GM18873 (cell line): Measurements from ENCODE around the gene NOL12.
"Not testable (repeated sequence)": the region's sequence is repeated elsewhere in the genome, so short reads cannot be mapped to it uniquely, and the experiment has no call there.

Experiments
- ATAC-seq: cut with Tn5 transposase; IDR thresholded peaks from one replicate; pipeline ENCODE4 v1.9.1; 2021; ENCODE audit warnings: mild to moderate bottlenecking, moderate library complexity, moderate number of reproducible peaks; ENCODE audit not compliant: unreplicated experiment, low FRiP score

Gene NOL12

DNA sequence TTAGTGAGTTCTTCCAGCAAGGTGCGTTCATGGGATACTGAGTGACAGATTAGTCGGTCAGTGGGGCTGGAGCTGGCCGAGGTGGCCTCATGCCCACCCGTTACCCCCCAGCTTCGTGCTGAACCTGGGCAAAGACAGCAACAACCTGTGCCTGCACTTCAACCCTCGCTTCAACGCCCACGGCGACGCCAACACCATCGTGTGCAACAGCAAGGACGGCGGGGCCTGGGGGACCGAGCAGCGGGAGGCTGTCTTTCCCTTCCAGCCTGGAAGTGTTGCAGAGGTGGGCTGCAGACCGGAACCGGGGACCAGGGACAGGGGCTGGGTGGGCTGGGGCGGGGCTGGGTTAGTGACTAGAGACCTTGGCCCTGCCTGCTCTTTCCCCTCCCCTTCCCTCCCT is 7.8 kb upstream of the NOL12 start:
- ATAC-seq, result no peak

- ATAC-seq, result no peak
Observed at GRCh38 chr22:37679670-37680069, 6.5 kb upstream of the NOL12 start.

DNA sequence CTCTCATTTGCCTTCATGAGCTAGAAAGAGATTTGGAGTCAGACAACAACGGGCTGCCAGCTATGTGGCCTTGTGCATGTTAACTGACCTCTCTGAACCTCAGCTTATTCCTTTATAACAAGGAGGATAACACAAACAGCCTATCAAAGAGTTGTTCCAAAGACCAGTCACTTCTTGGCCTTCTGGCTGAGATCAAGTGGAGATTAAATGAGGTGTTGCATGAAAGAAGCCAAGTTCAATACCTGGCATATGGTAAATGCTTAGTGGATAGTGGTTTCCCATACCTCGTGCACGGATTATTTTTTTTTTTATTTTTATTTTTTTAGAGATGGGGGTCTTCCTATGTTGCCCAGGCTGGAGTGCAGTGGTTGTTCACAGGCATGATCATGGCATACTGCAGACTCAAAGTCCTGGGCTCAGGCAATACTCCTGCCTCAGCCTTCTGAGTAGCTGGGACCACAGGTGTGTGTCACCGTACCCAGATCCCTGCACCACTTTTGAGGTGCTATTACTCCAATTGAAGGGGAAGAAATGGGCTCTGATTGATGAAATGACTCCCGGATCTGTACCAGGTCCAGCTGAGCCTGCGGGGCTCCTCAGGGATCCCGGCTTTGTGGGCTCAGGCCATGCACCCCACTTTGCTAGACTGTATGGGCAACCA is 5.8 kb upstream of the NOL12 start:
- ATAC-seq, result no peak

- ATAC-seq, result no peak
Observed at GRCh38 chr22:37681001-37681424, 5.1 kb upstream of the NOL12 start.

GRCh38 chr22:37681556-37682049 is 4.5 kb upstream of the NOL12 start:
- ATAC-seq, result no peak

GRCh38 chr22:37684803-37685615 is 1.1 kb upstream of the NOL12 start:
- no peak for ATAC-seq

- no peak for ATAC-seq
Observed at GRCh38 chr22:37690407-37690806, 4.3 kb downstream of the NOL12 start.

GRCh38 chr22:37690901-37691504 is 4.9 kb downstream of the NOL12 start:
- ATAC-seq, result no peak

- ATAC-seq, result no peak
Observed at GRCh38 chr22:37692627-37693285, 6.6 kb downstream of the NOL12 start.

GRCh38 chr22:37694131-37694530 is 8.0 kb downstream of the NOL12 start:
- not testable (repeated sequence) for ATAC-seq

GRCh38 chr22:37696260-37696656 is 10.1 kb downstream of the NOL12 start:
- not testable (repeated sequence) for ATAC-seq

DNA sequence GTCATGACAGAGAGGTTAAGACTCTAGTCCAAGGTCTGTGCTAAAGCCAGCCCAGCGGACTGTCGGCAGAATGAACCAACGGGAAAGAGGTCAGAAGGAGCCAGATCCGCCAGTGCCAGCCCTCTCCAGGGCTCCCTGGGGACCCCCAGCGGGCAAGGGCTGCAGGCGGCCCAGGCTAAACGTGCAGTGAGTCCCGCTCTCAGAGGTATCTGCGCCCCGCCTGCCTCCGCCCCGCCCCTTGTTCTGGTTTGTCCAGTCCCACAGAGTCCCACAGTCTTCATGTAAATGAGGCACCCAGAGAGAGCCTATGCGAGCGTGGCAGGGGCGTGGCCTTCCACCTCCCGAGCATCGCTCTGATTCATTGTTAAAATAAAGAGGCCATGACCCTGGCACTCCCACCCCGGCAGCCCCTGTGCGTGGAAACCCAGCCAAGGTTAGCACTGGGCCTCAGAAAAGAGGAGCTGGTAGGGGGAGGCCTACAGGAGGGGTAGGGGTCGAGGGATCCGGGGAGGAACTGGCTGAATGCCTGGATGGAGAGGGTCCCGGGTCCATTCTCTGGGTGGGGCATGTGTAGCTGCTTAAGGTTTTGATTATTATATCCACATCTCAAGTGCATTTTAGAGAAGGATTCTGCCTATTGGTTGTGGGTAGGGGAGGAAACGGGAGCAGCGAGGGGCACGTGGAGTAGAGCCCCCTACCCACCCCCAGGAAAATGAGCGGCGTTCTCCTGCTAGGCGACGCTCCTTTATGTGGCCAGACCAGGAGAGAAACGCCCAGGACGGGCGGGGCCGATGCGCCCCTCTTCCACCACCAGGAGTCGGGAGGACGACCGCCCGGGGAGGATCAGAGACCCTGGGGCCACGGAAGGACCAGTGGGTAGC is 10.8 kb downstream of the NOL12 start, which contains the start of gene TRIOBP:
Gene TRIOBP, plus strand, starts transcription at position 392 of the 881 bp plus-strand sequence. CDS start 4,318 bp downstream, outside the sequence.
- ATAC-seq, result peak; percentile 83

- no peak for ATAC-seq
Observed at GRCh38 chr22:37697538-37697835, 11.3 kb downstream of the NOL12 start.

DNA sequence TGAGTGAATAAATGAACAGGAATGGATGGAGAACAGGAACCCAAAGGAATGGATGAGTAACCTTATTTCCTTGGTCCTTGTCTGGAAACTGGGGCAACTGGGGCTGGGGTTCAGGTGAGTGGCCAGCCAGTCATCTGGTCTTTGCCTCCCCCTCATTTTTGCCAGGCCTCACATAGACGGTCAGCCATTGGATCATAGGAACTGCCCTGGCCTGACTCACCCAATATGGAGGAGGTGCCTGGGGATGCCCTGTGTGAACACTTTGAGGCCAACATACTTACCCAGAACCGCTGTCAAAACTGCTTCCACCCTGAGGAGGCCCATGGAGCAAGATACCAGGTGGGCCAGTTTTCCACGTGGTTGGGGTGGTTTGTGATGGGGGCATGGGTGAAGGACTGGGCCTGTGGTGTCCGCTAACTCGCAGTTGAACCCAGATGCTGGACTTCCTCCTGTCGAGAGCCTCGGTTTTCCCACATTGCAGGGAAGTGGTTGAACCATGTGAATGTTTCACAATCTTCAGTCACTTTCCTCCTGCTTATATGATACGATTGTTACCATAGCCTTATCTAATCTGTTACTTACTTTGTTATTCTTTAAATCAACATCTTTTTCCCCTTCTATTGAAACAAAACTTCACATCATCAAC is 15.1 kb downstream of the NOL12 start:
- no peak for ATAC-seq

GRCh38 chr22:37703906-37704305 is 17.8 kb downstream of the NOL12 start:
- ATAC-seq, result no peak

DNA sequence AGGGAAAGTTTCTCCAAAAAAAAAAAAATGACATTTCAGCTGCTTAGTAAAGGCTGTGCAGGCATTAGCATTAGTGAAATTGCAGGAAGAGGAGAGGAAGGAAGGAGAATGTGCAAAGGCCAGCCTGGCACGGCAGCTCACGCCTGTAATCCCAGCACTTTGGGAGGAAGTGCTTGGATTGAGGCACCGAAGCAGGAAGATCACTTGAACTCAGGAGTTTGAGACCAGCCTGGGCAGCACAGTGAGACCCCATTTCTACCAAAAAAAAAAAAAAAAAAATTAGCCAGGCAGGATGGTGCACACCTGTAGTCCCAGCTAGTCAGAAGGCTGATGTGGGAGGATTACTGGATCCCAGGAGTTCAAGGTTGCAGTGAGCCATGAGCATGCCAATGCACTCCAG is 18.5 kb downstream of the NOL12 start:
- no peak for ATAC-seq

DNA sequence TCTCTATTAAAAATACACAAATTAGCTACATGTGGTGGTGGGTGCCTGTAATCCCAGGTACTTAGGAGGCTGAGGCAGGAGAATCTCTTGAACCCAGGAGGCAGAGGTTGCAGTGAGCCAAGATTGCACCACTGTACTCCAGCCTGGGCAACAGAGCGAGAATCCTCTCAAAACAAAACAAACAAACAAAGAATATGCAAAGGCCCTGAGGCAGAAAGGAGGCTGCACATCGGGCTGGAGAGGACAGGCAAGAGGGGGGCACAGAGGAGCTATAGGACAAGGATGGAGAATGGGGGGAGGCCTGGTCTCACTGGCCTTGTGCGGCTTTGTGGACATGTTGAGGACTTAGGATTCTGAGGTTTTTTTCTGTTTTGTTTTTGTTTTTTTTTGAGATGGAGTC is 19.1 kb downstream of the NOL12 start:
- ATAC-seq, result no peak

- ATAC-seq, result no peak
Observed at GRCh38 chr22:37708580-37709444, 22.7 kb downstream of the NOL12 start.

- no peak for ATAC-seq
Observed at GRCh38 chr22:37709445-37709765, 23.3 kb downstream of the NOL12 start.
